WTC11 (cell line): Measurements from ENCODE around the gene NTN5. TPM values are rescaled to one million over a fixed set of nuclear protein-coding genes. Genes with fewer than 3 reads are reported as not detected.

Source experiments
- ATAC-seq: fragments of 200-7000 bp; cut with Tn5 transposase; 2 replicates; pipeline ENCODE4 v1.10.0; 2021; ENCODE audit warnings: mild to moderate bottlenecking, moderate library complexity
- CTCF ChIA-PET: fragments of 300-600 bp; sonication (Branson Sonifier 250); formaldehyde crosslinking; loops from one replicate; lab custom pipeline; 2021; ENCODE audit warnings: antibody characterized with exemption; lab: Charles Lee
- POLR2A ChIA-PET: fragments of 350-600 bp; sonication (Branson Sonifier 250); formaldehyde crosslinking; loops from one replicate; lab custom pipeline; 2021; ENCODE audit warnings: antibody characterized with exemption; lab: Charles Lee
- DNase-seq: peaks from one replicate; pipeline ENCODE4 v3.0.0; 2021; ENCODE audit warnings: low spot score
- H3K27ac Mint-ChIP-seq: 2 replicates; pipeline ENCODE4 v1.8.0; 2021; ENCODE audit warnings: mixed read lengths
- H3K27me3 Mint-ChIP-seq: 2 replicates; pipeline ENCODE4 v1.8.0; 2021; ENCODE audit warnings: low read depth, mild to moderate bottlenecking, moderate library complexity, mixed read lengths
- H3K36me3 Mint-ChIP-seq: 2 replicates; pipeline ENCODE4 v1.8.0; 2021; ENCODE audit warnings: mixed read lengths
- H3K4me1 Mint-ChIP-seq: 2 replicates; pipeline ENCODE4 v1.8.0; 2022; ENCODE audit warnings: mixed read lengths
- H3K4me3 Mint-ChIP-seq: 2 replicates; pipeline ENCODE4 v1.8.0; 2021; ENCODE audit warnings: mild to moderate bottlenecking, moderate library complexity, mixed read lengths
- H3K9me3 Mint-ChIP-seq: 2 replicates; pipeline ENCODE4 v1.8.0; 2021; ENCODE audit warnings: mixed read lengths
- AFF4 ChIP-seq: sonication (generic); formaldehyde crosslinking; IDR thresholded peaks from 2 replicates; pipeline ENCODE4 v1.8.1; 2023; ENCODE audit warnings: mild to moderate bottlenecking, missing genetic modification reagents, borderline replicate concordance
- E2F5 ChIP-seq: sonication (generic); formaldehyde crosslinking; IDR thresholded peaks from 2 replicates; pipeline ENCODE4 v1.8.1; 2022; ENCODE audit warnings: mild to moderate bottlenecking, moderate library complexity, missing genetic modification reagents
- ELF4 ChIP-seq: sonication (generic); formaldehyde crosslinking; IDR thresholded peaks from 2 replicates; pipeline ENCODE4 v1.8.1; 2022; ENCODE audit warnings: low read depth, mild to moderate bottlenecking, moderate library complexity, missing genetic modification reagents
- FOXK1 ChIP-seq: sonication (generic); formaldehyde crosslinking; IDR thresholded peaks from 2 replicates; pipeline ENCODE4 v1.8.0; 2022; ENCODE audit warnings: mild to moderate bottlenecking, moderate library complexity, missing genetic modification reagents
- FOXP1 ChIP-seq: sonication (generic); formaldehyde crosslinking; IDR thresholded peaks from 2 replicates; pipeline ENCODE4 v1.8.0; 2022; ENCODE audit warnings: missing genetic modification reagents, mild to moderate bottlenecking, moderate library complexity, borderline replicate concordance
- HMGA2 ChIP-seq: fragments of 250-450 bp; sonication (Bioruptor Pico); IDR thresholded peaks from 2 replicates; pipeline ENCODE4 v1.4.0; 2021; ENCODE audit warnings: mild to moderate bottlenecking, moderate library complexity
- MAX ChIP-seq: sonication (generic); formaldehyde crosslinking; IDR thresholded peaks from 2 replicates; pipeline ENCODE4 v1.8.0; 2022; ENCODE audit warnings: mild to moderate bottlenecking, missing genetic modification reagents
- SP1 ChIP-seq: sonication (generic); formaldehyde crosslinking; conservative IDR thresholded peaks from 2 replicates; pipeline ENCODE4 v1.8.1; 2022; ENCODE audit warnings: missing genetic modification reagents
- TEAD1 ChIP-seq: sonication (generic); formaldehyde crosslinking; IDR thresholded peaks from 2 replicates; pipeline ENCODE4 v1.8.0; 2022; ENCODE audit warnings: mild to moderate bottlenecking, missing genetic modification reagents
- TEAD4 ChIP-seq: sonication (generic); formaldehyde crosslinking; IDR thresholded peaks from 2 replicates; pipeline ENCODE4 v1.8.0; 2022; ENCODE audit warnings: mild to moderate bottlenecking, missing genetic modification reagents
- USF1 ChIP-seq: sonication (generic); formaldehyde crosslinking; IDR thresholded peaks from 2 replicates; pipeline ENCODE4 v1.8.0; 2022; ENCODE audit warnings: mild to moderate bottlenecking, missing genetic modification reagents
- USF2 ChIP-seq: sonication (generic); formaldehyde crosslinking; IDR thresholded peaks from 2 replicates; pipeline ENCODE4 v1.8.1; 2023; ENCODE audit warnings: mild to moderate bottlenecking, missing genetic modification reagents, moderate library complexity
- ZNF263 ChIP-seq: sonication (generic); formaldehyde crosslinking; IDR thresholded peaks from 2 replicates; pipeline ENCODE4 v1.8.1; 2022; ENCODE audit warnings: low read depth, mild to moderate bottlenecking, moderate library complexity, missing genetic modification reagents
- ZNF281 ChIP-seq: sonication (generic); formaldehyde crosslinking; IDR thresholded peaks from 2 replicates; pipeline ENCODE4 v1.8.0; 2023; ENCODE audit warnings: mild to moderate bottlenecking, missing genetic modification reagents
- ZNF423 ChIP-seq: fragments of 250-450 bp; sonication (Bioruptor Pico); IDR thresholded peaks from 2 replicates; pipeline ENCODE4 v2.1.2; 2022; ENCODE audit warnings: mild to moderate bottlenecking, moderate library complexity
- ZSCAN18 ChIP-seq: fragments of 250-450 bp; sonication (Bioruptor Pico); IDR thresholded peaks from 2 replicates; pipeline ENCODE4 v2.1.2; 2022; ENCODE audit warnings: mild to moderate bottlenecking, moderate library complexity
- total RNA-seq: library from RNA; stranded (reverse); gene quantifications from 3 replicates; pipeline ENCODE4 v1.2.3, GENCODE V29; 2021

NTN5 gene
- total RNA-seq, 1 experiment from 2014 or later = 0.28 TPM

GRCh38 chr19:48635263-48635965 lies 37.4 kb downstream of the NTN5 start:
- TF ChIP-seq E2F5 (CRISPR knock-in tag) (peak; percentile 43; the same call in 1 of the 2 replicates), TEAD4 (CRISPR knock-in tag) (no peak), SP1 (CRISPR knock-in tag) (peak; percentile 83)
- TF ChIP-seq, all 79 proteins: peak for 2
- ChIA-PET CTCF (interaction anchor here (1.5 kb wide), 1 partner anchor 39 kb away, joined by 4 read pairs; no protein-coding TSS in a partner anchor), POLR2A (no interaction called here)
- ATAC-seq = peak; percentile 5
- Mint-ChIP-seq H3K4me3 (peak overlapping the region; percentile 81), H3K27me3 (peaks cover 12% of the 10 kb centered on the region), H3K36me3 (peaks cover 7% of the 10 kb centered on the region; the same call in 1 of the 2 replicates), H3K27ac (peak overlapping the region; percentile 95), H3K4me1 (peaks cover 51% of the 10 kb centered on the region), H3K9me3 (no peaks in the 10 kb centered on the region)
- peak; percentile 73 for DNase-seq

- POLR2A ChIA-PET = interaction anchor here (0.7 to 1.1 kb wide), 4 partner anchors 10 to 19 kb away, joined by 3 to 8 read pairs (median 4); partner anchors contain the start of genes CA11, RPL18 and SPHK2
- Mint-ChIP-seq H3K27me3 (peaks cover 8% of the 10 kb centered on the region), H3K9me3 (no peaks in the 10 kb centered on the region), H3K27ac (peak overlapping the region; percentile 95), H3K4me3 (peak overlapping the region; percentile 63), H3K36me3 (peaks cover 5% of the 10 kb centered on the region; the same call in 1 of the 2 replicates), H3K4me1 (peaks cover 46% of the 10 kb centered on the region)
- CTCF ChIA-PET = interaction anchor here (0.6 to 2.3 kb wide), 6 partner anchors 11 to 208 kb away, joined by 3 to 8 read pairs (median 4); partner anchors contain the start of gene CA11
- ATAC-seq (peak; percentile 4), DNase-seq (peak; percentile 98)
- peak; percentile 13; the same call in 1 of the 2 replicates for TF ChIP-seq FOXK1
- TF ChIP-seq ZSCAN18 (CRISPR knock-in tag) = no peak
- TF ChIP-seq ZNF263 = peak; percentile 100
- TF ChIP-seq ELF4 (CRISPR knock-in tag) = peak; percentile 90; the same call in 1 of the 2 replicates
- peak; percentile 94 for TF ChIP-seq TEAD1 (CRISPR knock-in tag)
- TF ChIP-seq TEAD4 (CRISPR knock-in tag) = peak; percentile 88
- peak; percentile 96 for TF ChIP-seq USF1
- TF ChIP-seq ZNF423 (CRISPR knock-in tag) = peak; percentile 60
- peak; percentile 82 for TF ChIP-seq MAX (CRISPR knock-in tag)
- peak; percentile 97 for TF ChIP-seq USF2 (CRISPR knock-in tag)
- TF ChIP-seq SP1 (CRISPR knock-in tag) = peak; percentile 88
- TF ChIP-seq AFF4 (CRISPR knock-in tag) = no peak
- TF ChIP-seq ZNF281 (CRISPR knock-in tag) = 0 out of 2 replicates have a peak, but pooled peaks have one; percentile 50
- TF ChIP-seq FOXP1 (CRISPR knock-in tag) = 0 out of 2 replicates have a peak, but pooled peaks have one; percentile 21
- TF ChIP-seq HMGA2 (CRISPR knock-in tag) = no peak
These were observed 38.2 kb downstream of the NTN5 start for GRCh38 chr19:48634424-48635262.
